Progenitor cell of endocrine pancreas (in vitro differentiated cells): ENCODE results near the gene NRG2. TPM values are rescaled to one million over a fixed set of nuclear protein-coding genes. Genes with fewer than 3 reads are reported as not detected.

Experiments
- DNase-seq: peaks from one replicate; pipeline ENCODE4 v3.0.0; 2021; ENCODE audit warnings: low spot score; ENCODE audit not compliant: unreplicated experiment
- H3K27ac Mint-ChIP-seq: 2 replicates; pipeline ENCODE4 v1.8.0; 2021; ENCODE audit warnings: mild to moderate bottlenecking, moderate library complexity, mixed read lengths
- H3K27me3 Mint-ChIP-seq: 2 replicates; pipeline ENCODE4 v1.8.0; 2021; ENCODE audit warnings: mixed read lengths
- H3K36me3 Mint-ChIP-seq: 2 replicates; pipeline ENCODE4 v1.8.0; 2022; ENCODE audit warnings: mixed read lengths; ENCODE audit not compliant: insufficient read depth
- H3K4me1 Mint-ChIP-seq: 2 replicates; pipeline ENCODE4 v1.8.0; 2021; ENCODE audit warnings: low read depth, mixed read lengths
- H3K4me3 Mint-ChIP-seq: 2 replicates; pipeline ENCODE4 v1.8.0; 2021; ENCODE audit warnings: low read depth, mild to moderate bottlenecking, moderate library complexity, mixed read lengths
- H3K9me3 Mint-ChIP-seq: 2 replicates; pipeline ENCODE4 v1.8.0; 2021; ENCODE audit warnings: low read depth, mixed read lengths
- total RNA-seq: library from RNA; stranded (reverse); gene quantifications from 2 replicates; pipeline ENCODE4 v1.2.1, GENCODE V29; 2021
- TF ChIP-seq, protein P1 (sequence below): fragments of 200-600 bp; sonication (generic); IDR thresholded peaks from one replicate; pipeline ENCODE4 v1.5.0; 2021; ENCODE audit warnings: antibody characterized with exemption, mild to moderate bottlenecking; ENCODE audit not compliant: unreplicated experiment

The NRG2 gene
- total RNA-seq, 1 donor from 2014 or later, result 5.5 TPM

DNA sequence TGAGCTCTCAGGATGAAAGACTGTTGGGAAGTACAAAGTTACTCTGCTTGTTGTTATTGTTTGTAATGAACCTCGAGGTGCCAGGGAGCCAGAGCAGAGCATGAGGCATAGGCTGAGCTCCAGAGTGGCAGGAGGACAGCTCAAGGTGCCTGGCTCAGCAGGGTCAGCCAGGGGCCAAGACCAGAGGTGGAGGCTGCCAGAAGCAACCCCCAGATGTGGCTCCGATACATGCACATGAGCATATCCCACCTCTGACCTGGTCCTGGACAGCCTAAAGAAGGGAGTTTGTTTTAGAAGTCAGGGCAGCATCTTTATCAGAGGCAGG lies 141.9 kb downstream of the NRG2 start:
- Mint-ChIP-seq H3K27ac (no peak overlapping the region), H3K9me3 (no peaks in the 10 kb centered on the region), H3K36me3 (no peaks in the 10 kb centered on the region), H3K27me3 (peaks cover 70% of the 10 kb centered on the region), H3K4me3 (no peak overlapping the region), H3K4me1 (peaks cover 3% of the 10 kb centered on the region)
- DNase-seq, result no peak
- TF ChIP-seq, protein P1, sequence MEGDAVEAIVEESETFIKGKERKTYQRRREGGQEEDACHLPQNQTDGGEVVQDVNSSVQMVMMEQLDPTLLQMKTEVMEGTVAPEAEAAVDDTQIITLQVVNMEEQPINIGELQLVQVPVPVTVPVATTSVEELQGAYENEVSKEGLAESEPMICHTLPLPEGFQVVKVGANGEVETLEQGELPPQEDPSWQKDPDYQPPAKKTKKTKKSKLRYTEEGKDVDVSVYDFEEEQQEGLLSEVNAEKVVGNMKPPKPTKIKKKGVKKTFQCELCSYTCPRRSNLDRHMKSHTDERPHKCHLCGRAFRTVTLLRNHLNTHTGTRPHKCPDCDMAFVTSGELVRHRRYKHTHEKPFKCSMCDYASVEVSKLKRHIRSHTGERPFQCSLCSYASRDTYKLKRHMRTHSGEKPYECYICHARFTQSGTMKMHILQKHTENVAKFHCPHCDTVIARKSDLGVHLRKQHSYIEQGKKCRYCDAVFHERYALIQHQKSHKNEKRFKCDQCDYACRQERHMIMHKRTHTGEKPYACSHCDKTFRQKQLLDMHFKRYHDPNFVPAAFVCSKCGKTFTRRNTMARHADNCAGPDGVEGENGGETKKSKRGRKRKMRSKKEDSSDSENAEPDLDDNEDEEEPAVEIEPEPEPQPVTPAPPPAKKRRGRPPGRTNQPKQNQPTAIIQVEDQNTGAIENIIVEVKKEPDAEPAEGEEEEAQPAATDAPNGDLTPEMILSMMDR, result no peak

DNA sequence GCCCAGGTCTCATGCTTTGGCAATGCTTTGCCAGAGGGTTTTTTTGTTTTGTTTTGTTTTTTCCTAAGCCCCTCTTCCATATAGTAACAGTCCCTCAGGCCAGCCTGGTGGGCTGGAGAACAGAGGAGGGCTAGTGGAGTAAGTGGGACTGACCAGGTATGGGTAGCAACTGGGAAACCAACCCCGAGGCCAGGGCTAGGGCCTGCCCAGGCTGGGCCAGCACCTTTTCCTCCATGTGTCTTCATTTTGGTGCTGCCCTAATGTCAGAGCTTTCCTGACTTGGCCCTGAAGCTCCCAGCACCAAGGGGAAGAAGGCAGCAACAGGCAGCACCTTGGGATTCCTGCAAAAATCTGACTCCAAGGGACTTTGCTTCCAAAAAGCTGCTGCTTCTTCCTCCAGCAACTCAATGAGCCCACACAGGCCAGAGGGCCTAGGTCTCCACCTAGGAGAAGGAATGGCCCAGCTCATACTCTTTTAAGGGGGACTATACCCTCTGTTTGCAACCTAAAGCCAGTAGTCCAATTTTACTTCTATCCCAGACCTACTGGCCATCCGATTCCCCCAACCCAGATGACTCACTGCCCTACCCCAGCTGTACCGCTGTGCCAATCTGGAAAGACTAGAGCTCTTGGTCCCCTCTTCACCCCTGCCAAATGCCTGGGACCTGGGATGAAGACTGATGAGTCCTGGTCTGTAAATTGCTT lies 142.4 kb downstream of the NRG2 start:
- H3K9me3 Mint-ChIP-seq, result no peaks in the 10 kb centered on the region
- H3K4me1 Mint-ChIP-seq, result peaks cover 3% of the 10 kb centered on the region
- TF ChIP-seq, protein P1, result no peak
- no peak overlapping the region for H3K4me3 Mint-ChIP-seq
- no peak for DNase-seq
- no peaks in the 10 kb centered on the region for H3K36me3 Mint-ChIP-seq
- H3K27ac Mint-ChIP-seq, result no peak overlapping the region
- H3K27me3 Mint-ChIP-seq, result peaks cover 70% of the 10 kb centered on the region

DNA sequence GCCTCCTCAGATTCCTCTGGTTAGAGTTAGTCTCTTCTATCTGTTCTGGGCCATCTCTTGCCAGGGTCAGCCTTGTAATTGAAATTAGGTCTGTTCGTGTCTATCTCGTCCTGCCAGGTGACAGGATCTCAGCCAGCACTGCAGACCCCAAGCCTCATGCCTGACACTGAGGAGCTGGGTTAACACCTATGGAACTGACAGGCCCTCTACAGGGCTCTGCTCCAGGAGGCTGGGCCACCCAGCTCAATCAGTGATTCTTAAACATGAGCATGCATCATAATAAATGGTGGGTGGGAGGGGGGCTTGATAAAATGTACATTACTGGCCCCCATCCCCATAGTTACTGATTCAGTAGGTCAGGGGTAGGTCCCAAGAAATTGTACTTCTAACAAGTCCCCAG lies 144.1 kb downstream of the NRG2 start:
- no peaks in the 10 kb centered on the region for H3K9me3 Mint-ChIP-seq
- no peak overlapping the region for H3K27ac Mint-ChIP-seq
- no peak overlapping the region for H3K4me3 Mint-ChIP-seq
- H3K27me3 Mint-ChIP-seq, result peaks cover 65% of the 10 kb centered on the region
- H3K4me1 Mint-ChIP-seq, result no peaks in the 10 kb centered on the region
- TF ChIP-seq, protein P1, result no peak
- H3K36me3 Mint-ChIP-seq, result no peaks in the 10 kb centered on the region
- DNase-seq, result no peak

DNA sequence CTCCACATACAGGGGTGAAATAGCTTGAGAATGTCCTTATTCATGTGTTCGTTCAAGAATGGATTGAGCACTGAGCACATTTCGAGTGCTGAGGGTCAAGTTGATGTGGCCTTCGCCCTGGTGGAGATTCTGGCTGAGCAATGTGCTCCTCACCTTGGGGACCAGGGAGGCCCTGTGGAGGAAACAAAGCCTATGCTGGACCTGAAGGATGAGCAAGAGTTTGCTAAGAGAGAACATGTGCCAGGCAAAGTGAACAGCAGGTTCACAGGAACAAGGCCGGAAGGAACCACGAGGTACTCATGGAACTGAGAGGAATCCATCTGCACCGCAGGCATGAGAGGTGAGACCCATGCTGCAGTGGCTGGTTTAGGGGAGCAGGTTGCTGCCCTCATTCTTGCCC lies 145.1 kb downstream of the NRG2 start:
- Mint-ChIP-seq H3K9me3 (no peaks in the 10 kb centered on the region), H3K27ac (no peak overlapping the region), H3K27me3 (peaks cover 59% of the 10 kb centered on the region), H3K4me1 (no peaks in the 10 kb centered on the region), H3K36me3 (no peaks in the 10 kb centered on the region), H3K4me3 (no peak overlapping the region)
- TF ChIP-seq, protein P1, result no peak
- DNase-seq, result no peak

DNA sequence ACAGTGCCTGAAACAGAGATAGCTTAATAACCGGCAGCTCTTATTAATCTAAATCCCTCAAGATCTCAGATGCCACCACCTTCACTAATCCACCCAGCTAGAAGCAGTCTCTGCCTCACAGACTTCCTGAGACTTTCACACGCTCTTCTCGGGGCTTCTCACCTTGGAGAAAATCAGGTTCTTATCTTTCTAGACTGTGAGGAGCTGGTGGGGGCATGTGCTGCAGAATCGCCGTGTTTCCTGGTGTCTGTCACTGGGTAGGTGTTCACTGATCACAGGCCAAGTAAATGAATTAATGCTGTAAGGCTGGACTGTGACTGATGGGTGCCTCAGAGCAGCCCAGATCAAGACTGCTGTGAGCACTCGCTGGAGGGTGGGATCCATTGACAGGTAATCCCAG lies 145.8 kb downstream of the NRG2 start:
- no peak for DNase-seq
- Mint-ChIP-seq H3K27me3 (peaks cover 52% of the 10 kb centered on the region), H3K4me1 (no peaks in the 10 kb centered on the region), H3K9me3 (no peaks in the 10 kb centered on the region), H3K27ac (no peak overlapping the region), H3K36me3 (no peaks in the 10 kb centered on the region), H3K4me3 (no peak overlapping the region)
- TF ChIP-seq, protein P1, result no peak
